Right lobe of liver (tissue), 6 donors: ENCODE results near the gene ACIN1. TPM values are rescaled to one million over a fixed set of nuclear protein-coding genes. Genes with fewer than 3 reads are reported as not detected.

Experiments
- ATAC-seq, 4 donors: fragments of 200-7000 bp; cut with Tn5 transposase; one replicate each; pipeline ENCODE4 v1.9.1; 2020; ENCODE audit warnings: mild to moderate bottlenecking in 4 of 4, moderate library complexity in 4 of 4
- DNase-seq, 3 donors: peaks; one replicate each; pipeline ENCODE4 v3.0.0-alpha.2; 2020
- H3K27ac ChIP-seq, 3 donors: fragments of 200-600 bp; one replicate each; pipeline ENCODE4 v1.8.0; 2022
- H3K27me3 ChIP-seq, 2 donors: fragments of 200-600 bp; one replicate each; pipeline ENCODE4 v1.8.0; 2022
- H3K36me3 ChIP-seq, 4 donors: fragments of 200-600 bp; sonication (generic) in 1 of 4; one replicate each; pipeline versions ENCODE4 v1.5.1 to v1.8.0; 2017 to 2022; ENCODE audit warnings: control low read depth in 1 of 4
- H3K4me1 ChIP-seq, 4 donors: fragments of 200-600 bp; sonication (generic) in 1 of 4; one replicate each; pipeline versions ENCODE4 v1.5.1 to v1.8.0; 2017 to 2022; ENCODE audit warnings: control low read depth in 1 of 4
- H3K4me3 ChIP-seq, 3 donors: fragments of 200-600 bp; one replicate each; pipeline ENCODE4 v1.8.0; 2022
- H3K9me3 ChIP-seq, 4 donors: fragments of 200-600 bp; sonication (generic) in 1 of 4; one replicate each; pipeline versions ENCODE4 v1.5.1 to v1.8.0; 2017 to 2022; ENCODE audit warnings: control low read depth in 1 of 4
- CTCF ChIP-seq, 4 donors: fragments of 200-600 bp in 3 of 4; fragments of 450-650 bp in 1 of 4; IDR thresholded peaks; one replicate each; pipeline versions ENCODE4 v1.5.1 to v1.8.0; 2016 to 2022; ENCODE audit warnings: antibody characterized with exemption in 4 of 4, mild to moderate bottlenecking in 2 of 4
- POLR2A ChIP-seq: fragments of 450-650 bp; IDR thresholded peaks from one replicate; pipeline ENCODE4 v1.6.1; 2017; ENCODE audit warnings: antibody characterized with exemption, mild to moderate bottlenecking
- WGBS: methylation state at CpG from one replicate; pipeline ENCODE4 v1.1.6; 2018; ENCODE audit warnings: low coverage, low lambda C conversion rate; ENCODE audit not compliant: insufficient coverage; ENCODE audit errors: missing lambda C conversion rate; 5-methylcytosine and 5-hydroxymethylcytosine counted together
- intact Hi-C, 2 donors: fragments of 100-400 bp; cut with DNase I; formaldehyde crosslinking; loops; one replicate each; pipeline versions ENCODE4 v1.11.2 to v1.14.1; 2022
- total RNA-seq, 6 experiments: library from RNA; depleted of rRNA in 2 of 6; stranded (reverse); fragments of >200 nt in 2 of 6; fragmentation: NEBNext Ultra II Directional in 3 of 6; extraction: Animal tissue kit (Norgen Biotek cat#: 25700) in 3 of 6; gene quantifications; one replicate each; pipeline versions ENCODE4 v1.1.0 to v1.2.4, GENCODE V29; 2016 to 2023
- donor health status: DM: no; HTN: yes; CAD: no.
- donor health status: DM: no; HTN: no; CAD: no.
- donor health status: DM: no; HTN: no; CAD: no.
- donor health status: DM: no; HTN: yes; CAD: no.
- donor health status: DM: no; HTN: yes; CAD: no.

Gene ACIN1
- total RNA-seq, 6 experiments from 2014 or later: 40.5 to 66.1 (median 52.9) TPM

- ATAC-seq (no peak), DNase-seq (no peak)
- Histone ChIP-seq H3K27me3 (no peaks in the 10 kb centered on the region), H3K4me3 (no peak overlapping the region), H3K27ac (peak overlapping the region in 2 of 3 donors; percentile 40 to 49), H3K9me3 (no peaks in the 10 kb centered on the region), H3K4me1 (peaks cover 0 to 13% (median 4%) of the 10 kb centered on the region in 4 donors), H3K36me3 (peaks cover 8 to 91% (median 45%) of the 10 kb centered on the region in 4 donors)
- 69% methylated on average over 5 of the region's 5 CpGs for WGBS
- TF ChIP-seq CTCF (IDR thresholded peaks at IDR 0.05) (no peak), POLR2A (no peak)
- intact Hi-C loops: no loop called here
Measured at GRCh38 chr14:23077962-23078361, 17.0 kb downstream of the ACIN1 start.

DNA sequence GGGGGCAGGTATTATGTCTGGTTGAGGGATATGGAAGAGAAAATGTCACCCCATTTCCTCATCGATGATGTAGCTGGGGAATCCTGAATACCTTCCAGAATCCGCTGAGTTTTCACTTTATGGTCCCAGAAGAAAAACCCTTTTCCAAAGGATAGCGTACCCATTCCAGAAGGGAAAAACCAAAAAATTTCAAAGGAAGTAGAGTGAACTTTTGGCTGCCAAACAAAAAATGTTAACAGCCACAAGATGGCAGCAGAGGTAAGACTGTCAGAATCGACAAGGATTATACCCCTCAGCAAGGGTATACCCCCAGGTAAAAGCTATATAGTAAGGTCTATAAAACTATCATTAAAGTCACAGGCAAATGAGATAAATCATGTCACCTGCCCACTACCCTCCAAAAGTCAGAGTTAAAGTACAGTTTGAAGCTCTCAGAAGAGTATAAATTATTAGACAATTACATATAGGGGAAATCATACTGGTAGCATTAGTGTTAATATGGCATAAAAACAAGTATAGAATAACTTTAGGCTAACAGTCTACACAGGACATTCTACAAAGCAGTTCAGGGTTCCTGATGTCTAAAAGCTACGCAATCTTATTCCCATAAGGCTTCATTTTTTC, 18.0 kb downstream of the ACIN1 start:
- Histone ChIP-seq H3K27ac (no peak overlapping the region), H3K9me3 (no peaks in the 10 kb centered on the region), H3K4me3 (no peak overlapping the region), H3K36me3 (peaks cover 8 to 88% (median 46%) of the 10 kb centered on the region in 4 donors), H3K4me1 (peaks cover 0 to 18% (median 7%) of the 10 kb centered on the region in 4 donors), H3K27me3 (no peaks in the 10 kb centered on the region)
- DNase-seq: no peak
- no peak for TF ChIP-seq POLR2A
- peak; percentile 51 to 64 (median 60) for TF ChIP-seq CTCF (IDR thresholded peaks at IDR 0.05)
- WGBS: 60% methylated on average over 5 of the region's 5 CpGs
- ATAC-seq: peak in 3 of 4 donors; percentile 25 to 61 (median 31)
- intact Hi-C loops: no loop called here

DNA sequence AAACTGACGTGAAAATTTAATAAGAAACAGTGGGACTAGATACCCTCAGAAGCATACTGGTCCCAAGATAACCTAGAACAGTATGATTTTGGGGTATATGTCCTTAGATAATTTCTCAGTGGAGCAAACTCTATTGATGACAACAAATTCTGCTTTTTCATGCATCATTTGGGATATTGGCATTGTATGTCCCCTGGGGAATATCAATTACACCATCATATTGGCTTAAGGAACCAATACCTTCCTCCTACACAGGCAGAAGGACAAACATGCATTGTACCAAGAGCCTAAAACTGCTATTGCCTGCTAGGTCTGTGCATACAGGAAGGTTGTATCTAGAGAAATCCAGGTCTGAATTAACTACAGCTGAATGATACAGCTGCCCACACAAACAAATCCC, 20.0 kb downstream of the ACIN1 start:
- intact Hi-C loops: no loop called here
- Histone ChIP-seq H3K27me3 (no peaks in the 10 kb centered on the region), H3K27ac (no peak overlapping the region), H3K9me3 (no peaks in the 10 kb centered on the region), H3K4me1 (peaks cover 0 to 22% (median 9%) of the 10 kb centered on the region in 4 donors), H3K4me3 (no peak overlapping the region), H3K36me3 (peaks cover 0 to 68% (median 31%) of the 10 kb centered on the region in 4 donors)
- TF ChIP-seq POLR2A: no peak
- no peak for TF ChIP-seq CTCF (IDR thresholded peaks at IDR 0.05)
- 100% methylated on average over 1 of the region's 1 CpG for WGBS
- ATAC-seq (no peak), DNase-seq (no peak)

DNA sequence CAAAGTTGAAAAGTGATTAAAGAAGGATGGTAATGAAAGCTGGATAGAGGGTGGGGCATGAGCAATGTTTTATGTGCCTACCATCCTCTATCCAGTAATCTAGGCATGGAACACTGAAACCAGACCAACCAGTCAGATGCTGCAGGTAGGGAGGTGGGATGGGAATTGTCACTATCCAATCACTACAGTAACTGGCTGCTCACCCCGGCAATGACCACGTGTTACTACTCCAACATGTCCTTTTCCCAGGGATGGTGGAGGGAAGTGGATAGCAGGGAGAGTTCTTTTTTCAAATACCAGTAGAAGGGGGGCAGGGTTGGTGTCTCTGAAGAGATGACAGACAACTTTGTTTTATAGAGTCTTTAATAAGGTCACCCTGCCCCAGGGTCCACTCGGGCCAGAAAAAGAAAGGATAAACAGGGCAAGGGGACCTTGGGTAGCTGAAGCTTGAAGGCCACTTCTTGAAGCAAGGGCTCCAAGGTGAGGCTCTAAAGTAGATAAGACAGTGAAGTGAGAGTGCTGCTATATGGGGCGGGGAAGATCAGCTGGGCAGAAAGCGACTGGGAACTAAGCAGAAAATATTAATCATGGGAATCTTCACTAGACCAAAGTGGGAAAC, 22.9 kb downstream of the ACIN1 start:
- no peak for TF ChIP-seq POLR2A
- TF ChIP-seq CTCF (IDR thresholded peaks at IDR 0.05): no peak
- 60% methylated on average over 5 of the region's 5 CpGs for WGBS
- Histone ChIP-seq H3K4me1 (peaks cover 0 to 10% (median 5%) of the 10 kb centered on the region in 4 donors), H3K27ac (peak overlapping the region; percentile 37 to 67 (median 63)), H3K27me3 (no peaks in the 10 kb centered on the region), H3K4me3 (peak overlapping the region in 1 of 3 donors; percentile 55), H3K9me3 (no peaks in the 10 kb centered on the region), H3K36me3 (peaks cover 8 to 61% (median 26%) of the 10 kb centered on the region in 4 donors)
- DNase-seq (no peak), ATAC-seq (peak in 1 of 4 donors; percentile 1)
- intact Hi-C loops: no loop called here
